CD4-positive, alpha-beta T cell treated with Interleukin-2 at 100 ng/mL for 4 hours (primary cell): Measurements from ENCODE around the gene NT5C2.

Experiments used
- DNase-seq: peaks from one replicate; pipeline ENCODE4 v3.0.0-alpha.2; 2020; ENCODE audit warnings: low spot score

Gene NT5C2

GRCh38 chr10:103123282-103124024, 69.6 kb downstream of the NT5C2 start:
- no peak for DNase-seq

GRCh38 chr10:103120977-103121735, 71.9 kb downstream of the NT5C2 start:
- DNase-seq = no peak

- no peak for DNase-seq
Measured at GRCh38 chr10:103120546-103120945, 72.5 kb downstream of the NT5C2 start.

GRCh38 chr10:103117247-103117646, 75.8 kb downstream of the NT5C2 start:
- no peak for DNase-seq

GRCh38 chr10:103114876-103115275, 78.2 kb downstream of the NT5C2 start:
- no peak for DNase-seq

GRCh38 chr10:103111918-103112877, 80.9 kb downstream of the NT5C2 start:
- DNase-seq = no peak

GRCh38 chr10:103111031-103111917, 81.8 kb downstream of the NT5C2 start:
- DNase-seq = no peak

- no peak for DNase-seq
Measured at GRCh38 chr10:103110407-103110806, 82.7 kb downstream of the NT5C2 start.

GRCh38 chr10:103109821-103110220, 83.3 kb downstream of the NT5C2 start:
- DNase-seq = no peak

- DNase-seq = no peak
Measured at GRCh38 chr10:103106539-103106938, 86.5 kb downstream of the NT5C2 start.

- no peak for DNase-seq
Measured at GRCh38 chr10:103105462-103105861, 87.6 kb downstream of the NT5C2 start.

GRCh38 chr10:103104721-103105120, 88.4 kb downstream of the NT5C2 start:
- no peak for DNase-seq

- no peak for DNase-seq
Measured at GRCh38 chr10:103103989-103104388, 89.1 kb downstream of the NT5C2 start.

- no peak for DNase-seq
Measured at GRCh38 chr10:103102195-103102594, 90.9 kb downstream of the NT5C2 start.

- no peak for DNase-seq
Measured at GRCh38 chr10:103100620-103101019, 92.5 kb downstream of the NT5C2 start.

- DNase-seq = no peak
Measured at GRCh38 chr10:103098240-103098639, 94.8 kb downstream of the NT5C2 start.

GRCh38 chr10:103096130-103096529, 96.9 kb downstream of the NT5C2 start:
- DNase-seq = no peak

- DNase-seq = no peak
Measured at GRCh38 chr10:103095005-103095404, 98.1 kb downstream of the NT5C2 start.

- no peak for DNase-seq
Measured at GRCh38 chr10:103090911-103091310, 102.2 kb downstream of the NT5C2 start.

- DNase-seq = no peak
Measured at GRCh38 chr10:103089493-103089892, 103.6 kb downstream of the NT5C2 start.

GRCh38 chr10:103086799-103087198, 106.3 kb downstream of the NT5C2 start:
- DNase-seq = no peak
